ENCODE measurements around the gene PTPRH.

PTPRH gene

GRCh38 chr19:55228403-55229031, 19.2 kb upstream of the PTPRH start, which contains the start of gene TMEM86B:
TSS of gene TMEM86B (minus strand) at chr19:55228763. CDS start at chr19:55228741, 22 bp downstream.
- Mint-ChIP-seq H3K4me3 (no peak within 1 kb of the TSS), H3K9me3 (no peaks in the 10 kb centered on the region), H3K27ac (peak within 1 kb of the TSS; percentile 72), H3K4me1 (peaks cover 16% of the 10 kb centered on the region), H3K36me3 (ENCODE audit: low read depth) (peaks cover 25% of the 10 kb centered on the region), H3K27me3 (ENCODE audit: low read depth, poor library complexity) (peaks cover 5% of the 10 kb centered on the region)
- TF ChIP-seq CTCF (IDR thresholded peaks at IDR 0.05): no peak
- no peak for DNase-seq

DNA sequence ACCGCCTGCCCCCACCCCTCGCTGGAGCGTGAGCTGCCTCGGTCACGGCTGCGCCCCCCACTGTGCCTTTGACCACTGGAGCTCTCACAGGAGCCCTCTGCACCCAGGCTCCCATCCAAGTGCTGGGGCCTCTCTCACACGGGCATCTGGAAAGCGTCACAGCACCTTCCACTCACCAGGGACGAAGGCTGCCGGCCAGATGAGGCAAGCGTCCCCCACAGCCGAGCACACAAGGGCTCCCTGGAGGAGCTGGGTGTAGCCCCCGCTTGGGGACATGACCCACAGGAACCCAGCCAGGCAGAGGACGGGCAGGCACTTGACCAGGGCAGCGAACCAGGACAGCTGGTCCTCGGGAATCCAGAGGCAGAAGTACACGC, 18.7 kb upstream of the PTPRH start:
- Mint-ChIP-seq H3K4me3 (no peak overlapping the region), H3K27me3 (ENCODE audit: low read depth, poor library complexity) (peaks cover 5% of the 10 kb centered on the region), H3K27ac (peak overlapping the region; percentile 72), H3K36me3 (ENCODE audit: low read depth) (peaks cover 21% of the 10 kb centered on the region), H3K9me3 (no peaks in the 10 kb centered on the region), H3K4me1 (peaks cover 12% of the 10 kb centered on the region)
- no peak for TF ChIP-seq CTCF (IDR thresholded peaks at IDR 0.05)
- DNase-seq: no peak

GRCh38 chr19:55227241-55228014, 18.1 kb upstream of the PTPRH start:
- TF ChIP-seq CTCF (IDR thresholded peaks at IDR 0.05): no peak
- H3K4me3 Mint-ChIP-seq: no peak overlapping the region
- H3K4me1 Mint-ChIP-seq: peaks cover 6% of the 10 kb centered on the region
- peaks cover 5% of the 10 kb centered on the region for H3K27me3 Mint-ChIP-seq (ENCODE audit: low read depth, poor library complexity)
- H3K9me3 Mint-ChIP-seq: no peaks in the 10 kb centered on the region
- peaks cover 17% of the 10 kb centered on the region for H3K36me3 Mint-ChIP-seq (ENCODE audit: low read depth)
- no peak for DNase-seq
- peak overlapping the region; percentile 72 for H3K27ac Mint-ChIP-seq

DNA sequence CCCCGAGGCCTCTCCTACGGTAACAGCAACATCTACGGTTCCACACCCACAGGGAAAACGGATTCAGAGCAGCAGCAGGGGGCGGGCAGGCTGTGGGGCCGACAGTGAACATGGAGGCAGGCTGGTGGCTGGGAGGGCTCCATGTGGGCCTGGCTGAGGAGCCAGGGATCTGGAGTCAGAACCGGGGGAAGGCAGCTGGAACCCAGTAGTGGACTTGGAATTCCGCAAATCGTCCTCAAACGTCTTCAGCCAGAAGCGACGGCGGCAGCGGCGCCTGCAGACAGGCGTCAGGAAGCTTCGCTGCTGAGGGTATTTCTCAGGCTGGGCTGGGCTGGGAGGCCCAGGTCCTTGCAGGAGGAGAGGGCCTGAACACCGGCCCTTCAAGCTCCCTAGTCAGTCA, 17.5 kb upstream of the PTPRH start:
- Mint-ChIP-seq H3K27me3 (ENCODE audit: low read depth, poor library complexity) (peaks cover 5% of the 10 kb centered on the region), H3K36me3 (ENCODE audit: low read depth) (peaks cover 11% of the 10 kb centered on the region), H3K27ac (peak overlapping the region; percentile 82), H3K9me3 (no peaks in the 10 kb centered on the region), H3K4me1 (no peaks in the 10 kb centered on the region), H3K4me3 (no peak overlapping the region)
- no peak for TF ChIP-seq CTCF (IDR thresholded peaks at IDR 0.05)
- no peak for DNase-seq

GRCh38 chr19:55226273-55226672, 17.0 kb upstream of the PTPRH start:
- Mint-ChIP-seq H3K27me3 (ENCODE audit: low read depth, poor library complexity) (peaks cover 5% of the 10 kb centered on the region), H3K36me3 (ENCODE audit: low read depth) (peaks cover 16% of the 10 kb centered on the region), H3K4me3 (no peak overlapping the region), H3K9me3 (no peaks in the 10 kb centered on the region), H3K4me1 (no peaks in the 10 kb centered on the region), H3K27ac (peak overlapping the region; percentile 82)
- no peak for TF ChIP-seq CTCF (IDR thresholded peaks at IDR 0.05)
- no peak for DNase-seq
